MM.1S (cell line): ENCODE results near the gene CACNG5.

Source experiments
- DNase-seq: peaks from one replicate; pipeline ENCODE4 v3.0.0-alpha.2; 2015
- H2AFZ ChIP-seq: fragments of 300-600 bp; sonication (generic); 2 replicates; pipeline ENCODE4 v1.6.0; 2016; ENCODE audit warnings: antibody characterized with exemption, low read length
- H3F3A ChIP-seq: fragments of 300-600 bp; sonication (generic); 2 replicates; pipeline ENCODE4 v1.6.1; 2016; ENCODE audit warnings: mild to moderate bottlenecking, antibody characterized with exemption, low read length, moderate library complexity, mixed read lengths; ENCODE audit not compliant: insufficient read depth
- H3K27ac ChIP-seq: fragments of 300-600 bp; sonication (generic); 2 replicates; pipeline ENCODE4 v1.5.1; 2016; ENCODE audit warnings: mild to moderate bottlenecking, low read length
- H3K27me3 ChIP-seq: fragments of 300-600 bp; sonication (generic); replicated peaks from 2 replicates; pipeline ENCODE4 v1.6.0; 2016; ENCODE audit warnings: low read length; ENCODE audit not compliant: insufficient read depth
- H3K36me3 ChIP-seq: fragments of 300-600 bp; sonication (generic); replicated peaks from 2 replicates; pipeline ENCODE4 v1.6.1; 2016; ENCODE audit warnings: mild to moderate bottlenecking, low read length, mixed read lengths; ENCODE audit not compliant: insufficient read depth
- H3K4me1 ChIP-seq: fragments of 300-600 bp; sonication (generic); 2 replicates; pipeline ENCODE4 v1.6.1; 2016; ENCODE audit warnings: low read length, mixed read lengths
- H3K4me2 ChIP-seq: fragments of 300-600 bp; sonication (generic); 2 replicates; pipeline ENCODE4 v1.6.0; 2016; ENCODE audit warnings: low read depth, low read length
- H3K4me3 ChIP-seq: fragments of 300-600 bp; sonication (generic); 2 replicates; pipeline ENCODE4 v1.5.1; 2016; ENCODE audit warnings: low read length, mixed read lengths
- H3K79me2 ChIP-seq: fragments of 300-600 bp; sonication (generic); 2 replicates; pipeline ENCODE4 v1.6.1; 2016; ENCODE audit warnings: mixed run types, low read length, mixed read lengths
- H3K9ac ChIP-seq: fragments of 300-600 bp; sonication (generic); 2 replicates; pipeline ENCODE4 v1.6.1; 2016; ENCODE audit warnings: low read length, mixed read lengths
- H3K9me2 ChIP-seq: fragments of 300-600 bp; sonication (generic); replicated peaks from 2 replicates; pipeline ENCODE4 v1.6.1; 2016; ENCODE audit warnings: mild to moderate bottlenecking, low read length, mixed read lengths; ENCODE audit not compliant: insufficient read depth
- H3K9me3 ChIP-seq: fragments of 300-600 bp; sonication (generic); replicated peaks from 2 replicates; pipeline ENCODE4 v1.6.1; 2016; ENCODE audit warnings: mild to moderate bottlenecking, low read length, mixed read lengths; ENCODE audit not compliant: insufficient read depth
- H4K20me1 ChIP-seq: fragments of 300-600 bp; sonication (generic); 2 replicates; pipeline ENCODE4 v1.6.1; 2016; ENCODE audit warnings: mild to moderate bottlenecking, low read length, moderate library complexity, mixed read lengths; ENCODE audit not compliant: insufficient read depth
- EZH2 ChIP-seq: fragments of 300-600 bp; sonication (generic); optimal IDR thresholded peaks from 2 replicates; pipeline ENCODE3; 2017; ENCODE audit warnings: low read depth, mild to moderate bottlenecking, antibody characterized with exemption, low read length, mixed read lengths
- EZH2phosphoT487 ChIP-seq: fragments of 300-600 bp; sonication (generic); IDR thresholded peaks from 2 replicates; pipeline ENCODE4 v1.6.1; 2018; ENCODE audit warnings: antibody characterized with exemption, low read length
- TF ChIP-seq, protein P1 (sequence below): fragments of 300-600 bp; sonication (generic); IDR thresholded peaks from 2 replicates; pipeline ENCODE4 v1.5.1; 2016; ENCODE audit warnings: antibody characterized with exemption, low read length, mixed read lengths

Gene CACNG5

DNA sequence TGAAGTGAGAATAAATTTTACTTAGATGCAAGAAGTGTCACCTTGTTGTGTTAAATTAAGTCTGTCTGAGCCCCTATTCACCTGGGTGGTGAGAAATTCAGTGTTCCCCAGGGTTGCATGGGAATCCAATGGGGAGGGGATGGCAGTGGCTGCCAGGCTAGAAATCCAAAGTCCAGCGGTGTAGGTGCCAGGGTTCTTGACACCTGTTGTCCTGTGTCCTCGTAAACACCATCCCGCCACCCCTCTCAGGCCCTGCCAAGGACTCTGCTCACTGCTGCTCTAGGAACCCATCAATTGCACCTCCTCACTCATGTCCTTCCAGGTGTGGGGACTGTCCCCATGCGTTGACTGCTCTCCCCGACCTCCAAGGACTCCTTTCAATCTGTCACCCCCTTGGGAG is 58.9 kb downstream of the CACNG5 start:
- no peaks in the 10 kb centered on the region for H3K79me2 ChIP-seq
- H3K4me1 ChIP-seq: no peaks in the 10 kb centered on the region
- H3F3A ChIP-seq: no peaks in the 10 kb centered on the region
- no peak overlapping the region for H2AFZ ChIP-seq
- no peak overlapping the region for H3K4me2 ChIP-seq
- H3K9me2 ChIP-seq: no peaks in the 10 kb centered on the region
- DNase-seq: no peak
- no peak overlapping the region for H3K27ac ChIP-seq
- no peak overlapping the region for H3K9ac ChIP-seq
- no peaks in the 10 kb centered on the region for H3K9me3 ChIP-seq
- TF ChIP-seq, protein P1, sequence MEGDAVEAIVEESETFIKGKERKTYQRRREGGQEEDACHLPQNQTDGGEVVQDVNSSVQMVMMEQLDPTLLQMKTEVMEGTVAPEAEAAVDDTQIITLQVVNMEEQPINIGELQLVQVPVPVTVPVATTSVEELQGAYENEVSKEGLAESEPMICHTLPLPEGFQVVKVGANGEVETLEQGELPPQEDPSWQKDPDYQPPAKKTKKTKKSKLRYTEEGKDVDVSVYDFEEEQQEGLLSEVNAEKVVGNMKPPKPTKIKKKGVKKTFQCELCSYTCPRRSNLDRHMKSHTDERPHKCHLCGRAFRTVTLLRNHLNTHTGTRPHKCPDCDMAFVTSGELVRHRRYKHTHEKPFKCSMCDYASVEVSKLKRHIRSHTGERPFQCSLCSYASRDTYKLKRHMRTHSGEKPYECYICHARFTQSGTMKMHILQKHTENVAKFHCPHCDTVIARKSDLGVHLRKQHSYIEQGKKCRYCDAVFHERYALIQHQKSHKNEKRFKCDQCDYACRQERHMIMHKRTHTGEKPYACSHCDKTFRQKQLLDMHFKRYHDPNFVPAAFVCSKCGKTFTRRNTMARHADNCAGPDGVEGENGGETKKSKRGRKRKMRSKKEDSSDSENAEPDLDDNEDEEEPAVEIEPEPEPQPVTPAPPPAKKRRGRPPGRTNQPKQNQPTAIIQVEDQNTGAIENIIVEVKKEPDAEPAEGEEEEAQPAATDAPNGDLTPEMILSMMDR: no peak
- TF ChIP-seq EZH2 (no peak), EZH2phosphoT487 (no peak)
- H4K20me1 ChIP-seq: no peaks in the 10 kb centered on the region
- no peaks in the 10 kb centered on the region for H3K27me3 ChIP-seq
- H3K36me3 ChIP-seq: no peaks in the 10 kb centered on the region
- H3K4me3 ChIP-seq: no peak overlapping the region

DNA sequence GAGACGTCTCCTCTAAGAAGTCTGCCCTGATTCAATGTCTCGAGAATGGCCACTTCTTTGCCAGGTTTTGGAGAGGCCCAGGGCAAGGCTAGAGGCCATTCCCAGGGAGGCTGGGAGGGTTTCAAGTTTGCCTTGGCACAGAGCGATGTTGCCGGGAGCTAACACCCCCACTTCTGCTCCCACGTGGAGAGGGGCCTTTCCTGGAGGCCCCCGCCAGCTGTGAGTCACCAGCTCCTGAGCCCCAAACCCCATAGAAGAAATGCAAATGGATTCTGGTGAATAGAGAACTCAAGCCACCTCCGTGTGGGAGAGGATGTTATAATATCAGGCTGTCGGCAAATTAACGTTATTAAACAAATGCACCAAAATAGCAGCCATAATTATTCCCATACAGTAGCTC is 62.2 kb downstream of the CACNG5 start:
- Histone ChIP-seq H3K9me3 (no peaks in the 10 kb centered on the region), H3K4me3 (no peak overlapping the region), H3K4me2 (no peak overlapping the region), H3K9ac (no peak overlapping the region), H3K27ac (no peak overlapping the region), H2AFZ (no peak overlapping the region), H4K20me1 (no peaks in the 10 kb centered on the region), H3K9me2 (no peaks in the 10 kb centered on the region), H3K36me3 (no peaks in the 10 kb centered on the region), H3K79me2 (no peaks in the 10 kb centered on the region), H3K27me3 (no peaks in the 10 kb centered on the region), H3K4me1 (no peaks in the 10 kb centered on the region), H3F3A (no peaks in the 10 kb centered on the region)
- no peak for TF ChIP-seq EZH2
- TF ChIP-seq, protein P1: no peak
- TF ChIP-seq EZH2phosphoT487: no peak
- DNase-seq: no peak

DNA sequence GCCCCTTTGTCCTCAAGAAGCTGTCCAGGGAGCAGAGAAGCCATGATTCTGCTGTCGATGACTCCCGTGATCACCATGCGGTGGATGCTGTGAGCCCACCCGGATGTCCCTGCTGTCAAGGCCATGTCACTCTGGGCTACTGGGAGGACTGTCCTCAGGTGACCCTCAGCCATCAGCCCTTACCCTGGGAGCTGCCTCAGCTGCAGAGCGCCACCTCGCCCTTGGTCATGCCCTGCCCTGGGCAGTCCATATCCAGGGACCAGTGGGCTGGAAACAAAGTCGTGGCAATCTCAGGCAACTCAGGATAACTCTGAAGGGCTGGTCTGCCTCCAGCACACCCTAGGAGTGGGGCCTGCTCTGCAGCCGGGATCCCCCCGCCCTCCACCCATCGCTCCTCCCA is 63.6 kb downstream of the CACNG5 start:
- no peaks in the 10 kb centered on the region for H3K36me3 ChIP-seq
- H3K27ac ChIP-seq: no peak overlapping the region
- H3K4me3 ChIP-seq: no peak overlapping the region
- H3K4me1 ChIP-seq: no peaks in the 10 kb centered on the region
- no peaks in the 10 kb centered on the region for H3K79me2 ChIP-seq
- H3K9me2 ChIP-seq: no peaks in the 10 kb centered on the region
- H3K27me3 ChIP-seq: no peaks in the 10 kb centered on the region
- no peaks in the 10 kb centered on the region for H4K20me1 ChIP-seq
- H2AFZ ChIP-seq: no peak overlapping the region
- no peak for DNase-seq
- no peak overlapping the region for H3K4me2 ChIP-seq
- TF ChIP-seq, protein P1: no peak
- no peak for TF ChIP-seq EZH2phosphoT487
- no peak for TF ChIP-seq EZH2
- no peak overlapping the region for H3K9ac ChIP-seq
- no peaks in the 10 kb centered on the region for H3F3A ChIP-seq
- H3K9me3 ChIP-seq: no peaks in the 10 kb centered on the region
